ENCODE data around the gene AHNAK2. TPM values are rescaled to one million over a fixed set of nuclear protein-coding genes. Genes with fewer than 3 reads are reported as not detected.

Gene AHNAK2
- total RNA-seq, 2 donors from 2014 or later = 5.1 to 21.5 TPM

DNA sequence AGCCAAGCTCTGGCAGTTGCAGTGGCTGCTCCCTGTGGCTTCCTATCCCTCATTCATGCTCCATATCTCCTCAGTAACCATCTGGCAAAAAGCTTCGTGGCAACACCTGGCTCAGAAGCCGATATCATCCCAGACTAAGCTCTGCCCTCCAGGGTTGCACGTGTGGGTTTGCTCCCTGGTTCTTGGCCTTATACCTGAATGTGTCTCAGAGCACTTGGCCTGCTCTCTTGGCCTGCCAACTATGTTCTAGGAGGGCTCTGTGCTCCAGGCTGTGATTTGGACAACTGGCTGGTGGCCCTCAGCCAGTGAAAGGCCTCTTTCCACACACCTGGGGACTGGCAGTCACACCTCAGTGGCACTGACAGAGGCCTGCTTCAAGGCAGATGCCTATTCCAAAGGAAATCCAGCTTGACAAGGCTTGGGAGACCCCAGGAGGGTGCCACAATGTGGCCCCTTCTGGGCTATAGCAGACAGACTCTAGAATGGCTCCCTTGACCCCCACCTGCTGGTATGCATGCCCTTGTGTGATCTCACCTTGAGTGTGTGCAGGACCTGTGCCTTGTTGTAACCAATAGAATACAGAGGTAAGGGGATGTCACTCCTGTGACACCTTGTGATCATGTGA, 43.0 kb downstream of the AHNAK2 start:
- no peak overlapping the region for H3K4me3 ChIP-seq
- no peaks in the 10 kb centered on the region for H3K36me3 ChIP-seq
- TF ChIP-seq, protein P1, sequence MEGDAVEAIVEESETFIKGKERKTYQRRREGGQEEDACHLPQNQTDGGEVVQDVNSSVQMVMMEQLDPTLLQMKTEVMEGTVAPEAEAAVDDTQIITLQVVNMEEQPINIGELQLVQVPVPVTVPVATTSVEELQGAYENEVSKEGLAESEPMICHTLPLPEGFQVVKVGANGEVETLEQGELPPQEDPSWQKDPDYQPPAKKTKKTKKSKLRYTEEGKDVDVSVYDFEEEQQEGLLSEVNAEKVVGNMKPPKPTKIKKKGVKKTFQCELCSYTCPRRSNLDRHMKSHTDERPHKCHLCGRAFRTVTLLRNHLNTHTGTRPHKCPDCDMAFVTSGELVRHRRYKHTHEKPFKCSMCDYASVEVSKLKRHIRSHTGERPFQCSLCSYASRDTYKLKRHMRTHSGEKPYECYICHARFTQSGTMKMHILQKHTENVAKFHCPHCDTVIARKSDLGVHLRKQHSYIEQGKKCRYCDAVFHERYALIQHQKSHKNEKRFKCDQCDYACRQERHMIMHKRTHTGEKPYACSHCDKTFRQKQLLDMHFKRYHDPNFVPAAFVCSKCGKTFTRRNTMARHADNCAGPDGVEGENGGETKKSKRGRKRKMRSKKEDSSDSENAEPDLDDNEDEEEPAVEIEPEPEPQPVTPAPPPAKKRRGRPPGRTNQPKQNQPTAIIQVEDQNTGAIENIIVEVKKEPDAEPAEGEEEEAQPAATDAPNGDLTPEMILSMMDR (IDR thresholded peaks at IDR 0.05) = no peak
- peaks cover 28% of the 10 kb centered on the region for H3K27me3 ChIP-seq
- no peak overlapping the region for H3K9ac ChIP-seq (ENCODE audit: low read depth in 2 of 2, low read length in 2 of 2)
- DNase-seq = no peak
- no peaks in the 10 kb centered on the region for H3K9me3 ChIP-seq
- intact Hi-C loops (cut with DNase I) = no loop called here
- no peak overlapping the region for H3K27ac ChIP-seq
- H3K4me1 ChIP-seq = peaks cover 4% of the 10 kb centered on the region

DNA sequence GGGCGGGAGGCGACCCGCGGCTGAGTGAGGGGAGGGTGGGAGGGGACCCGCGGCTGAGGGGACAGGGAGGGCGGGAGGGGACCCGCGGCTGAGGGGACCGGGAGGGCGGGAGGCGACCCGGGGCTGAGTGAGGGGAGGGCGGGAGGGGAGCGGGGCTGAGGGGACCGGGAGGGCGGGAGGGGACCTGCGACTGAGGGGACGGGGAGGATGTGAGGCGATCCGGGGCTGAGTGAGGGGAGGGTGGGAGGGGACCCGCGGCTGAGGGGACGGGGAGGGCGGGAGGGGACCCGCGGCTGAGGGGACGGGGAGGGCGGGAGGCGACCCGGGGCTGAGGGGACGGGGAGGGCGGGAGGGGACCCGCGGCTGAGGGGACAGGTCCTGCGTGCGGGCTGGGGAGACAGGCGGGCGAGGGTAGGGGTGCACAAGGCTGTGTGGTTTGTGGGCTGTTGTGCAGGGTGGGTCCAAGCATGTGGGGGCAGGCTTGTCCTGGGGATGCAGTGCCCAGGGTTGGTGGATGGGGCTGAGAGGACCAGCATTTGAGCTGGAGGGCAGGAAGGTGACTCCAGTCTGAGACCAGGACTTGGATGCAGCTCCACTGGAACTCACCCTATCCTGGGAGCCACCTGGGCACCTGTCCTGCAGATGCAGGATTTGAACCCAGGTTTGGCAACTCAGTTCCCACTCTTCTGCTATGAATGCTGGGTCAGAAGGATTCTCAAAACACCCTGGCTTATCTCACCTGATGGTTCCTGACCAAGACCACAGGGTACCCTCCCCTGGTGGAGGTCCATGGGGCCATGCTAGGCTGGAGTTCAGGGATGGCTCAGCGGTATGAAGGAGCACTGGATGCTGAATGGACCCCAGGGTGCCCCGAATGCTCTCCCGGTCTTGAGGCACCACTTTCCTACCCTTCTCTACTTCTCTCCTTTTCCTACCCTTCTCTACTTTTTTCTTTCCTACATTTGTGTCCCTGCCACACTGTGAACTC, 44.1 kb downstream of the AHNAK2 start:
- intact Hi-C loops (cut with DNase I) = no loop called here
- Histone ChIP-seq H3K9me3 (no peaks in the 10 kb centered on the region), H3K4me3 (peak overlapping the region; percentile 52), H3K4me1 (peaks cover 4% of the 10 kb centered on the region), H3K9ac (ENCODE audit: low read depth in 2 of 2, low read length in 2 of 2) (no peak overlapping the region), H3K36me3 (no peaks in the 10 kb centered on the region), H3K27ac (no peak overlapping the region), H3K27me3 (peaks cover 28% of the 10 kb centered on the region)
- DNase-seq = no peak
- TF ChIP-seq, protein P1 (IDR thresholded peaks at IDR 0.05) = no peak

DNA sequence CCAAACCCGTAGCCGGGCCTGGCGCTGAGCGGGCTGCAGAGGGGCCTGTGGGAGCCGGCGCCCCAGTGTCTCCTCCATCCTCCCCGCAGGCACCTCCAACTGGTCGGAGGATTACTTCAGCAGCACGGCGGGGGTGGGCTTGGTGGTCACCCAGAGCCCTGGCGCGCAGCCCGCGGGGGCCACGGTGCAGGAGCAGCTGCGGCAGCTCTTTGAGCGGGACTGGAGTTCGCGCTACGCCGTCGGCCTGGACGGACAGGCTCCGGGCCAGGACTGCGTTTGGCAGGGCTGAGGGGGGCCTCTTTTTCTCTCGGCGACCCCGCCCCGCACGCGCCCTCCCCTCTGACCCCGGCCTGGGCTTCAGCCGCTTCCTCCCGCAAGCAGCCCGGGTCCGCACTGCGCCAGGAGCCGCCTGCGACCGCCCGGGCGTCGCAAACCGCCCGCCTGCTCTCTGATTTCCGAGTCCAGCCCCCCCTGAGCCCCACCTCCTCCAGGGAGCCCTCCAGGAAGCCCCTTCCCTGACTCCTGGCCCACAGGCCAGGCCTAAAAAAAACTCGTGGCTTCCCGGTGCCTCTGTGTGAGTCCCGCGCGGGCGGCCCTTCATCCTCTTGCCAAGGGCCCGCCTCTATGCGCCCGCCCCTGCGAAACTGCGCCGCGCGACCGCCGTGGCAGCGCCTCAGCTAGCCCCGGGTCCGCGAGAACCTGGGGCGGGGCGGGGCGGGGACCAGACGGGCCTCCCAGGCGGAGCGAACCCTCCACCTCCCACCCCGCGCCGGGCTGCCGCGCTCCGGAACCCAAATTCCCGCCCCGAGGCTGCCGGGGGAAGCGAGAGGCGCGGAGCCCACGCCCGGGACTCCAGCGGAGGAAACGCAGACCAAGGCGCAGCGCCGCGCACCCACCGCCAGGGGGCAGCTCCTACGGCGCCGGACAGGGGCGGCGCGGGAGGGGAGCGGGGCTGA, 45.2 kb downstream of the AHNAK2 start:
- Histone ChIP-seq H3K4me3 (peak overlapping the region; percentile 52), H3K27ac (no peak overlapping the region), H3K9ac (ENCODE audit: low read depth in 2 of 2, low read length in 2 of 2) (peak overlapping the region in 1 of 2 donors; percentile 43), H3K36me3 (no peaks in the 10 kb centered on the region), H3K4me1 (peaks cover 4% of the 10 kb centered on the region), H3K27me3 (peaks cover 28% of the 10 kb centered on the region), H3K9me3 (no peaks in the 10 kb centered on the region)
- peak; percentile 75 for DNase-seq
- intact Hi-C loops (cut with DNase I) = no loop called here
- TF ChIP-seq, protein P1 (IDR thresholded peaks at IDR 0.05) = peak; percentile 60

DNA sequence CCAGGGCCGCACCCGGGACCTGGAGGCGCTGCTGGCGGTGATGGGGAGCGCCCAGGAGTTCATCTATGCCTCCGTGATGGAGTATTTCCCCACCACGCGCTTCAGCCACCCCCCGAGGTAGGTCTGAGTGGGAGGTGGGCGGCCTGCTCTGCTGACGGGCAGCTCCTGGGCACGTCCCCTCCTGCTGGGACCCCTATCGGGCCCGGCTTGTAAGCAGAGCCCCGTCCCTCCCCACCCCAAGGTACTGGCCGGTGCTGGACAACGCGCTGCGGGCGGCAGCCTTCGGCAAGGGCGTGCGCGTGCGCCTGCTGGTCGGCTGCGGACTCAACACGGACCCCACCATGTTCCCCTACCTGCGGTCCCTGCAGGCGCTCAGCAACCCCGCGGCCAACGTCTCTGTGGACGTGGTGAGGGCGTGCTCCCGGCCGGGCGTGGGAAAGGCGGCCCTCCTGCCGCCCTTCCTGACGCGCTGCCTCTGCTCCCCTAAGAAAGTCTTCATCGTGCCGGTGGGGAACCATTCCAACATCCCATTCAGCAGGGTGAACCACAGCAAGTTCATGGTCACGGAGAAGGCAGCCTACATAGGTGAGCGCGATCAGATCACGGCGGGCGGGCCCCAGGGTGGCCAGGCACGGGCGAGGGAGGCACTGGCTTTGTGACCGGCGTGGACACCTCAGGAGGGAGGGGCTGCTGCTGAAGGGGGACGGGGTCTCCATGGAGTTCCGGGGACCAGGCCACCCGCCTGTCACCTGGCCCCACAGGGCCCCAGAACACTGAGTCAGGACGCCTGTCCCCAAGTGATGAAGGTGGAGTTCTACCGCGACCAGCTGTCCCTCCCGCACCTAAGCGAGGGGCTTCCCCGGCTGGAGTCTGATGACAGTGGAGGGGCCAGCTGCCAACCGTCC, 46.2 kb downstream of the AHNAK2 start:
- H3K27me3 ChIP-seq = peaks cover 28% of the 10 kb centered on the region
- H3K9ac ChIP-seq (ENCODE audit: low read depth in 2 of 2, low read length in 2 of 2) = no peak overlapping the region
- intact Hi-C loops (cut with DNase I) = no loop called here
- DNase-seq = no peak
- peaks cover 4% of the 10 kb centered on the region for H3K4me1 ChIP-seq
- no peak overlapping the region for H3K4me3 ChIP-seq
- H3K27ac ChIP-seq = no peak overlapping the region
- TF ChIP-seq, protein P1 (IDR thresholded peaks at IDR 0.05) = no peak
- H3K9me3 ChIP-seq = no peaks in the 10 kb centered on the region
- no peaks in the 10 kb centered on the region for H3K36me3 ChIP-seq

Data from colonic mucosa (tissue), 4 donors.